K562 (cell line): ENCODE data around the gene AKAP6. TPM values are rescaled to one million over a fixed set of nuclear protein-coding genes. Genes with fewer than 3 reads are reported as not detected.

Source experiments
- ATAC-seq: fragments of 200-7000 bp; cut with Tn5 transposase; 3 replicates; pipeline ENCODE4 v1.9.1; 2020; ENCODE audit warnings: moderate library complexity
- BruUV-seq: library from RNA; stranded (reverse); fragments of 400-500 nt; replicated peaks from 2 replicates; lab custom pipeline; 2021; lab: Mats Ljungman, UMichigan
- CTCF ChIA-PET: fragments of 300-600 bp; formaldehyde crosslinking; extraction: SDS; loops from one replicate; lab custom pipeline; 2021; ENCODE audit warnings: low intra/inter-chr PET ratio; lab: Yijun Ruan, JAX
- POLR2A ChIA-PET: fragments of 300-600, 350-650 bp; sonication (Branson Sonifier 250); formaldehyde crosslinking; extraction: SDS; loops from one replicate; lab custom pipeline; 2021; ENCODE audit warnings: antibody characterized with exemption, inconsistent platforms; lab: Yijun Ruan, JAX
- DNase-seq, 4 experiments: peaks; one replicate each; pipeline versions ENCODE4 v3.0.0 to v3.0.0-alpha.2; 2011 to 2018; ENCODE audit warnings: low spot score in 3 of 4, mixed read lengths in 3 of 4; ENCODE audit errors: extremely low read depth in 1 of 4
- FAIRE-seq: peaks from 2 replicates; lab custom pipeline; 2011; peaks lifted over from hg19 to GRCh38; lab: Jason Lieb, UNC
- H2AFZ ChIP-seq: 2 replicates; pipeline ENCODE4 v1.6.0; 2011; ENCODE audit warnings: low read depth, low read length, control low read depth, inconsistent platforms
- H3K27ac ChIP-seq: fragments of 200-600 bp; 3 replicates; pipeline ENCODE4 v1.8.0; 2011; ENCODE audit warnings: low read depth, mild to moderate bottlenecking, control low read depth, inconsistent platforms, low read length, moderate library complexity, mixed read lengths; ENCODE audit errors: extremely low read depth
- H3K27me3 ChIP-seq, 2 experiments: fragments of 300-600 bp in 1 of 2; 2 replicates in 1 of 2; 3 replicates in 1 of 2; pipeline versions ENCODE4 v1.6.0 to v1.8.0; 2011; ENCODE audit warnings: inconsistent platforms in 2 of 2, low read length in 2 of 2, mild to moderate bottlenecking in 1 of 2, mixed read lengths in 1 of 2, moderate library complexity in 1 of 2; ENCODE audit not compliant: control insufficient read depth in 2 of 2, insufficient read depth in 2 of 2
- H3K36me3 ChIP-seq: fragments of 300-600 bp; 3 replicates; pipeline ENCODE4 v1.8.0; 2011; ENCODE audit warnings: mild to moderate bottlenecking, low read length, inconsistent platforms; ENCODE audit not compliant: control insufficient read depth, insufficient read depth
- H3K4me1 ChIP-seq, 2 experiments: fragments of 200-600 bp in 1 of 2; replicated peaks in 1 of 2; 2 replicates in 1 of 2; 3 replicates in 1 of 2; pipeline versions ENCODE4 v1.5.1 to v1.8.0; 2011; ENCODE audit warnings: inconsistent platforms in 2 of 2, low read length in 2 of 2, mild to moderate bottlenecking in 1 of 2, mixed read lengths in 1 of 2, moderate library complexity in 1 of 2; ENCODE audit not compliant: control insufficient read depth in 2 of 2, insufficient read depth in 2 of 2
- H3K4me2 ChIP-seq: 2 replicates; pipeline ENCODE4 v1.6.1; 2011; ENCODE audit warnings: low read length, control low read depth, inconsistent platforms, mixed read lengths; ENCODE audit not compliant: insufficient read depth
- H3K4me3 ChIP-seq: fragments of 200-600 bp; sonication (generic), shearing (Covaris generic); 2 replicates; pipeline ENCODE4 v1.5.1; 2016; ENCODE audit warnings: control low read depth, inconsistent platforms
- H3K79me2 ChIP-seq: fragments of 200-600 bp; 3 replicates; pipeline ENCODE4 v1.8.0; 2011; ENCODE audit warnings: low read length, inconsistent platforms; ENCODE audit not compliant: control insufficient read depth, insufficient read depth
- H3K9ac ChIP-seq, 2 experiments: 2 replicates each; pipeline versions ENCODE4 v1.6.0 to v1.6.1; 2011; ENCODE audit warnings: low read depth in 2 of 2, low read length in 2 of 2, control low read depth in 1 of 2, inconsistent platforms in 1 of 2, mild to moderate bottlenecking in 1 of 2, mixed read lengths in 1 of 2; ENCODE audit not compliant: insufficient read depth in 1 of 2
- H3K9me1 ChIP-seq: one replicate; pipeline ENCODE4 v1.6.0; 2011; ENCODE audit warnings: inconsistent platforms, mild to moderate bottlenecking, low read length, moderate library complexity; ENCODE audit not compliant: control insufficient read depth, insufficient read depth
- H3K9me3 ChIP-seq: replicated peaks from 2 replicates; pipeline ENCODE4 v1.5.1; 2011; ENCODE audit warnings: low read depth, low read length, inconsistent platforms; ENCODE audit not compliant: control insufficient read depth, insufficient read depth
- H4K20me1 ChIP-seq: replicated peaks from 2 replicates; pipeline ENCODE4 v1.6.1; 2011; ENCODE audit warnings: low read length, inconsistent platforms, mixed read lengths; ENCODE audit not compliant: control insufficient read depth, insufficient read depth
- BDP1 ChIP-seq: IDR thresholded peaks from 3 replicates; pipeline ENCODE4 v1.6.1; 2011; ENCODE audit not compliant: insufficient read length, insufficient read depth
- EP400 ChIP-seq: fragments of 450-650 bp; IDR thresholded peaks from 2 replicates; pipeline ENCODE4 v1.6.1; 2017; ENCODE audit warnings: antibody characterized with exemption, mild to moderate bottlenecking, moderate library complexity
- LCOR ChIP-seq: sonication (generic); formaldehyde crosslinking; IDR thresholded peaks from 2 replicates; pipeline ENCODE4 v1.8.0; 2022; ENCODE audit warnings: mild to moderate bottlenecking, missing genetic modification reagents
- SRSF1 ChIP-seq: fragments of 200-400 bp; formaldehyde crosslinking; IDR thresholded peaks from 2 replicates; pipeline ENCODE4 v1.6.1; 2017; ENCODE audit warnings: mild to moderate bottlenecking, low read depth, low read length, moderate library complexity
- TOE1 ChIP-seq, 2 experiments: fragments of 450-650 bp in 1 of 2; sonication (generic) in 1 of 2; formaldehyde crosslinking in 1 of 2; IDR thresholded peaks; 2 replicates each; pipeline versions ENCODE4 v1.7.1 to v1.8.0; 2016 to 2022; ENCODE audit warnings: borderline replicate concordance in 2 of 2, mild to moderate bottlenecking in 2 of 2, antibody characterized with exemption in 1 of 2, inconsistent platforms in 1 of 2, low read depth in 1 of 2, missing genetic modification reagents in 1 of 2, moderate library complexity in 1 of 2
- U2AF2 ChIP-seq: fragments of 200-400 bp; formaldehyde crosslinking; optimal IDR thresholded peaks from 2 replicates; pipeline ENCODE3; 2017; ENCODE audit warnings: low read depth, mild to moderate bottlenecking, low read length
- ZNF282 ChIP-seq: sonication (generic); formaldehyde crosslinking; IDR thresholded peaks from 2 replicates; pipeline ENCODE4 v1.8.1; 2023; ENCODE audit warnings: missing genetic modification reagents
- ZNF431 ChIP-seq: sonication (generic); formaldehyde crosslinking; IDR thresholded peaks from 2 replicates; pipeline ENCODE4 v1.8.0; 2022; ENCODE audit warnings: mild to moderate bottlenecking, missing genetic modification reagents
- ZNF766 ChIP-seq: fragments of 200-800 bp; sonication (Bioruptor generic); conservative IDR thresholded peaks from 2 replicates; pipeline ENCODE4 v1.6.1; 2016; ENCODE audit warnings: missing genetic modification characterization, missing compliant biosample characterization
- ZNF79 ChIP-seq: fragments of 250-450 bp; sonication (Bioruptor Pico); IDR thresholded peaks from 2 replicates; pipeline ENCODE4 v1.4.0; 2020; ENCODE audit warnings: low read depth, mild to moderate bottlenecking, moderate library complexity
- WGBS: fragments of 100-300 bp; shearing (Covaris generic); methylation state at CpG from one replicate; pipeline ENCODE4 v1.1.6; 2016; ENCODE audit warnings: low coverage, mixed read lengths; ENCODE audit not compliant: insufficient coverage; ENCODE audit errors: missing lambda C conversion rate; 5-methylcytosine and 5-hydroxymethylcytosine counted together
- in situ Hi-C: fragments of 300-500 bp; cut with MboI; formaldehyde crosslinking; loops from 4 replicates; pipeline ENCODE4 v1.15.0; 2018; ENCODE audit warnings: inconsistent platforms, mixed read lengths
- intact Hi-C: fragments of 100-400 bp; cut with micrococcal nuclease; formaldehyde crosslinking; loops from 2 replicates; pipeline ENCODE4 v1.14.2; 2022
- polyA plus RNA-seq, 8 experiments: library from polyadenylated mRNA; depleted of rRNA in 4 of 8; stranded (reverse) in 5 of 8; unstranded in 3 of 8; fragments of >200 nt; fragmentation: Nextera tagmentation in 2 of 8; fragmentation: Illumina TruSeq in 1 of 8; extraction: Ambion mirVana in 2 of 8; extraction: Trizol in 1 of 8; gene quantifications; 2 replicates each; pipeline versions ENCODE4 v1.2.1 to v1.2.3, GENCODE V29; 2011 to 2014; ENCODE audit warnings: inconsistent platforms in 1 of 8, missing spikeins in 1 of 8
- total RNA-seq, 7 experiments: library from RNA; depleted of rRNA in 6 of 7; stranded (reverse); fragments of >200 nt in 6 of 7; fragmentation: Illumina TruSeq in 2 of 7; extraction: Trizol in 2 of 7; gene quantifications; 2 replicates each; pipeline versions ENCODE4 v1.2.1 to v1.2.3, GENCODE V29; 2011 to 2021; ENCODE audit warnings: low replicate concordance in 1 of 7
- TF ChIP-seq, protein P1 (sequence below): sonication (generic); formaldehyde crosslinking; IDR thresholded peaks from 2 replicates; pipeline ENCODE4 v1.8.0; 2022; ENCODE audit warnings: mild to moderate bottlenecking, missing genetic modification reagents
- TF ChIP-seq, protein P2 (sequence below): IDR thresholded peaks from 2 replicates; pipeline ENCODE4 v1.6.1; 2011; ENCODE audit not compliant: insufficient read length; ENCODE audit errors: extremely low read depth

Gene AKAP6
- total and polyA plus RNA-seq, 9 of the 15 experiments (the other 6 are each of a cell fraction or from before 2014, with no cell fraction given), result 0.03 to 1.7 (median 0.48) TPM

DNA sequence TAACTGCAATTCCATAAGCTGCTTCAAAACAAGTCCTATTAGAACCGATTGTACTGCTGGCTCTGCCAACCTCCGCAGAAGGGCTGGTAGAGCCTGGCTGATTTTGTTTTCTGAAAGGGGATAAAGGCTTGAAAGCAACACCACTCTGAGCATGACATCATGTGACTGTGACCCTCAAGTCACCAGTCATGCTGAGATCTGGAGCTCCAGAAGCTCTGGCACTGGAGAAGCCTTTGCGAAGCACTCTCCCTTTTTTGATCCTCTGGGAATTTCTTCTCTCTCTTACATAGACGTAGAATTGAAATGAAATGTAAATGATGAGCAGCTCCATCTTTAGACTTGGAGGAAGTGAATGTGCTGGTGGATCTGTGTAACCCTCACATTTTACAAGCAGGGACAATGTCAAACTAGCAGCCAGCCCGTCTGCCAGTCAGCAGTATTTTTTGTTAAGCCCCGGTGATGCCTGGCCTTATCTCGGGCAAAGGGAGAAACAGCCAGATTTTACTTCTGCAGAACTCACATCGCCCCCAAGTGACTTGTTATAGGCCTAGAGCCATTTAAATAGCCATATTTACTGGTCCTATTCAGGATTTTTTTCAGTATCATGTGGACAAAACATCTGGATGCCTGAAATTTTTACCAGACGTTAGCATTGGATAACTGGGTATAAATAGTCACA, 497.4 kb downstream of the AKAP6 start:
- Histone ChIP-seq H3K79me2 (no peaks in the 10 kb centered on the region), H3K9ac (no peak overlapping the region), H2AFZ (no peak overlapping the region), H3K9me1 (no peaks in the 10 kb centered on the region), H4K20me1 (no peaks in the 10 kb centered on the region), H3K4me3 (no peak overlapping the region), H3K36me3 (no peaks in the 10 kb centered on the region), H3K27me3 (no peaks in the 10 kb centered on the region), H3K27ac (no peak overlapping the region), H3K9me3 (no peaks in the 10 kb centered on the region), H3K4me1 (no peaks in the 10 kb centered on the region), H3K4me2 (no peak overlapping the region)
- WGBS, result 1% methylated on average over 8 of the region's 9 CpGs
- TF ChIP-seq, protein P1, sequence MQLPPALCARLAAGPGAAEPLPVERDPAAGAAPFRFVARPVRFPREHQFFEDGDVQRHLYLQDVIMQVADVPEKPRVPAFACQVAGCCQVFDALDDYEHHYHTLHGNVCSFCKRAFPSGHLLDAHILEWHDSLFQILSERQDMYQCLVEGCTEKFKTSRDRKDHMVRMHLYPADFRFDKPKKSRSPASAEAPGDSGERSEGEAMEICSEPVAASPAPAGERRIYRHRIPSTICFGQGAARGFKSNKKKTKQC, result no peak
- TF ChIP-seq ZNF766 (CRISPR knock-in tag) (no peak), U2AF2 (no peak), EP400 (no peak), ZNF79 (CRISPR knock-in tag) (no peak), TOE1 (IDR thresholded peaks at IDR 0.05; ENCODE audit: borderline replicate concordance) (no peak), TOE1 (CRISPR knock-in tag; IDR thresholded peaks at IDR 0.05; ENCODE audit: borderline replicate concordance, low read depth) (no peak), BDP1 (no peak), SRSF1 (no peak), LCOR (CRISPR knock-in tag) (no peak), ZNF431 (CRISPR knock-in tag) (no peak), ZNF282 (CRISPR knock-in tag) (no peak)
- TF ChIP-seq, protein P2, sequence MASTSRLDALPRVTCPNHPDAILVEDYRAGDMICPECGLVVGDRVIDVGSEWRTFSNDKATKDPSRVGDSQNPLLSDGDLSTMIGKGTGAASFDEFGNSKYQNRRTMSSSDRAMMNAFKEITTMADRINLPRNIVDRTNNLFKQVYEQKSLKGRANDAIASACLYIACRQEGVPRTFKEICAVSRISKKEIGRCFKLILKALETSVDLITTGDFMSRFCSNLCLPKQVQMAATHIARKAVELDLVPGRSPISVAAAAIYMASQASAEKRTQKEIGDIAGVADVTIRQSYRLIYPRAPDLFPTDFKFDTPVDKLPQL, result no peak
- FAIRE-seq, result no peak
- no peak for DNase-seq
- CTCF ChIA-PET, result no interaction called here
- no TSS peak for BruUV-seq
- intact Hi-C loops (no loop called here), in situ Hi-C loops (no loop called here)
- ATAC-seq, result no peak
- POLR2A ChIA-PET, result no interaction called here
